Adipose tissue (tissue), 3 donors: Measurements from ENCODE around the gene KCNQ1. TPM values are rescaled to one million over a fixed set of nuclear protein-coding genes. Genes with fewer than 3 reads are reported as not detected.

Experiments used
- H3K27ac ChIP-seq: one replicate; pipeline ENCODE4 v1.5.1; 2013; ENCODE audit warnings: low read depth, low read length
- WGBS, 3 donors: extraction: QIAGEN DNeasy Blood & Tissue Kit; methylation state at CpG; one replicate each; pipeline ENCODE4 v1.1.7; 2013; 5-methylcytosine and 5-hydroxymethylcytosine counted together
- polyA plus RNA-seq, 3 donors: library from polyadenylated mRNA; stranded (reverse); fragments of 200-250 nt; gene quantifications; one replicate each; pipeline ENCODE4 v1.2.3, GENCODE V29; 2013
- donor health status: healthy with polysubstance abuse.
- donor health status: Bipolar disorder and iron deficiency.
- donor health status: healthy.

Gene KCNQ1
- polyA plus RNA-seq, 3 donors: 4.8 to 28.1 (median 9.6) TPM

GRCh38 chr11:2663915-2664314 is 219.1 kb downstream of the KCNQ1 start:
- no peak overlapping the region for H3K27ac ChIP-seq

- 86 to 88% (median 86%) methylated on average over 9 of the region's 9 CpGs for WGBS, 3 donors
Measured at GRCh38 chr11:2664376-2664775, 219.6 kb downstream of the KCNQ1 start.

GRCh38 chr11:2664791-2665525 is 220.2 kb downstream of the KCNQ1 start:
- H3K27ac ChIP-seq: no peak overlapping the region
- WGBS, 3 donors: 83 to 95% (median 87%) methylated on average over 14 of the region's 14 CpGs

More at GRCh38 chr11:2664376-2664775, 219.6 kb downstream of the KCNQ1 start:
- no peak overlapping the region for H3K27ac ChIP-seq

GRCh38 chr11:2665526-2666400 is 221.0 kb downstream of the KCNQ1 start:
- H3K27ac ChIP-seq: no peak overlapping the region
- 87 to 90% (median 89%) methylated on average over 11 of the region's 11 CpGs for WGBS, 3 donors

- H3K27ac ChIP-seq: no peak overlapping the region
- WGBS, 3 donors: 70 to 94% (median 73%) methylated on average over 6 of the region's 6 CpGs
Measured at GRCh38 chr11:2666401-2666741, 221.6 kb downstream of the KCNQ1 start.

GRCh38 chr11:2666828-2667570 is 222.2 kb downstream of the KCNQ1 start:
- H3K27ac ChIP-seq: no peak overlapping the region
- 73 to 87% (median 77%) methylated on average over 15 of the region's 15 CpGs for WGBS, 3 donors

GRCh38 chr11:2667940-2668339 is 223.1 kb downstream of the KCNQ1 start:
- WGBS, 3 donors: 81 to 97% (median 82%) methylated on average over 2 of the region's 2 CpGs
- no peak overlapping the region for H3K27ac ChIP-seq

GRCh38 chr11:2668876-2669275 is 224.1 kb downstream of the KCNQ1 start:
- no peak overlapping the region for H3K27ac ChIP-seq
- 53 to 97% (median 96%) methylated on average over 5 of the region's 5 CpGs for WGBS, 3 donors

GRCh38 chr11:2669634-2670469 is 225.0 kb downstream of the KCNQ1 start:
- WGBS, 3 donors: 95 to 97% (median 96%) methylated on average over 8 of the region's 8 CpGs
- no peak overlapping the region for H3K27ac ChIP-seq

- WGBS, 3 donors: 0 to 88% (median 77%) methylated on average over 1 of the region's 1 CpG
- no peak overlapping the region for H3K27ac ChIP-seq
Measured at GRCh38 chr11:2670541-2671100, 225.8 kb downstream of the KCNQ1 start.

GRCh38 chr11:2671748-2672147 is 226.9 kb downstream of the KCNQ1 start:
- no peak overlapping the region for H3K27ac ChIP-seq
- WGBS, 3 donors: 92 to 95% (median 92%) methylated on average over 3 of the region's 3 CpGs

- no peak overlapping the region for H3K27ac ChIP-seq
- WGBS, 3 donors: 95 to 98% (median 98%) methylated on average over 4 of the region's 4 CpGs
Measured at GRCh38 chr11:2672553-2673249, 227.9 kb downstream of the KCNQ1 start.

GRCh38 chr11:2673250-2673610 is 228.4 kb downstream of the KCNQ1 start:
- no peak overlapping the region for H3K27ac ChIP-seq
- 94 to 98% (median 97%) methylated on average over 2 of the region's 2 CpGs for WGBS, 3 donors

GRCh38 chr11:2673871-2674471 is 229.2 kb downstream of the KCNQ1 start:
- H3K27ac ChIP-seq: no peak overlapping the region
- WGBS, 3 donors: 72 to 75% (median 74%) methylated on average over 15 to 16 of the region's 16 CpGs

- no peak overlapping the region for H3K27ac ChIP-seq
- 52 to 74% (median 56%) methylated on average over 8 of the region's 8 CpGs for WGBS, 3 donors
Measured at GRCh38 chr11:2674658-2675131, 229.9 kb downstream of the KCNQ1 start.

- no peak overlapping the region for H3K27ac ChIP-seq
- 76 to 81% (median 80%) methylated on average over 7 of the region's 7 CpGs for WGBS, 3 donors
Measured at GRCh38 chr11:2675540-2675939, 230.7 kb downstream of the KCNQ1 start.

GRCh38 chr11:2677127-2677526 is 232.3 kb downstream of the KCNQ1 start:
- no peak overlapping the region for H3K27ac ChIP-seq
- WGBS, 3 donors: 33 to 55% (median 45%) methylated on average over 1 of the region's 1 CpG
